Activated naive CD8-positive, alpha-beta T cell (primary cell): ENCODE measurements around the gene DTX1.
A peak's percentile ranks its signal among the peaks of the same experiment; 100 is the strongest.

Experiments used
- H3K27ac Mint-ChIP-seq: one replicate; pipeline ENCODE4 v1.8.0; 2021; ENCODE audit warnings: mixed read lengths
- H3K27me3 Mint-ChIP-seq: one replicate; pipeline ENCODE4 v1.8.0; 2021; ENCODE audit warnings: mixed read lengths
- H3K36me3 Mint-ChIP-seq: one replicate; pipeline ENCODE4 v1.8.0; 2021; ENCODE audit warnings: mixed read lengths
- H3K4me1 Mint-ChIP-seq: one replicate; pipeline ENCODE4 v1.8.0; 2021; ENCODE audit warnings: low read depth, mixed read lengths
- H3K4me3 Mint-ChIP-seq: one replicate; pipeline ENCODE4 v1.8.0; 2021; ENCODE audit warnings: mild to moderate bottlenecking, mixed read lengths
- H3K9me3 Mint-ChIP-seq: one replicate; pipeline ENCODE4 v1.8.0; 2021; ENCODE audit warnings: low read depth, mixed read lengths

DTX1 gene

GRCh38 chr12:113062502-113063395, 6.2 kb downstream of the DTX1 start:
- Mint-ChIP-seq H3K36me3 (no peaks in the 10 kb centered on the region), H3K27ac (no peak overlapping the region), H3K4me1 (peaks cover 15% of the 10 kb centered on the region), H3K9me3 (no peaks in the 10 kb centered on the region), H3K4me3 (no peak overlapping the region), H3K27me3 (no peaks in the 10 kb centered on the region)

- no peaks in the 10 kb centered on the region for H3K36me3 Mint-ChIP-seq
- no peaks in the 10 kb centered on the region for H3K9me3 Mint-ChIP-seq
- no peaks in the 10 kb centered on the region for H3K27me3 Mint-ChIP-seq
- H3K4me1 Mint-ChIP-seq = peaks cover 16% of the 10 kb centered on the region
- no peak overlapping the region for H3K4me3 Mint-ChIP-seq
- no peak overlapping the region for H3K27ac Mint-ChIP-seq
Measured at GRCh38 chr12:113063396-113064350, 7.1 kb downstream of the DTX1 start.

GRCh38 chr12:113064395-113065125, 8.0 kb downstream of the DTX1 start:
- peaks cover 19% of the 10 kb centered on the region for H3K4me1 Mint-ChIP-seq
- H3K4me3 Mint-ChIP-seq = no peak overlapping the region
- H3K27ac Mint-ChIP-seq = no peak overlapping the region
- no peaks in the 10 kb centered on the region for H3K9me3 Mint-ChIP-seq
- no peaks in the 10 kb centered on the region for H3K36me3 Mint-ChIP-seq
- H3K27me3 Mint-ChIP-seq = no peaks in the 10 kb centered on the region

GRCh38 chr12:113065126-113066007, 8.8 kb downstream of the DTX1 start:
- no peak overlapping the region for H3K4me3 Mint-ChIP-seq
- no peaks in the 10 kb centered on the region for H3K9me3 Mint-ChIP-seq
- peaks cover 26% of the 10 kb centered on the region for H3K4me1 Mint-ChIP-seq
- no peak overlapping the region for H3K27ac Mint-ChIP-seq
- no peaks in the 10 kb centered on the region for H3K27me3 Mint-ChIP-seq
- H3K36me3 Mint-ChIP-seq = no peaks in the 10 kb centered on the region

DNA sequence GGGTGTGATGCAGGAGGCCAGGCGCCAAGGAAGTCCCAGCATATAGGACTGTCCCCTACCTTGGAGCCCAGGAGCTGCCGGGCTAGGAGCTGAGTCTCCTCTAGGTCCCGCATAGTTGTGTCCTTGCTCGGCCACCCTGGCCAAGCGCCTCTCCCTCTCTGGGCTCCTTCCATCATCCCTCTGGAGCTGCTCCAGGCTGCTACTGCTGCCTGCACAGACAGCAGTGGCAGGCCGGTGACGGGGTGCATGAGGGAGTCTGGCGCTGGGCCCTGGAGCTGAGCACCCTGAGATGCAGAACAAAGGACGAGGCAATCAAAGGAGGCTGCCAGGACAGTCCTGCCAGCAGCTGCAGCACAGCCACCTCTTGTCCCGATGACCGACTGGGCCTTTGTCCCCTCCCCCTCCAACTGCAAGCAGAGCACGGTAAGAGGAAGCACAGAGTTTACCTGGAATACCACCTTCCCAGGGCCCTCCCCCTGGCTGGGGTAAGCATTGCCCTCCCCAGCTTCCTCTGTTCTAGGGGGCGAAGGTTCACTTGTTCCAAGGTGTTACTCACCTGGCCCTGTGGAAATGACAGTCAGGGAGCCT, 10.4 kb downstream of the DTX1 start:
- H3K4me1 Mint-ChIP-seq = peaks cover 30% of the 10 kb centered on the region
- H3K36me3 Mint-ChIP-seq = no peaks in the 10 kb centered on the region
- H3K9me3 Mint-ChIP-seq = no peaks in the 10 kb centered on the region
- no peak overlapping the region for H3K4me3 Mint-ChIP-seq
- no peaks in the 10 kb centered on the region for H3K27me3 Mint-ChIP-seq
- H3K27ac Mint-ChIP-seq = no peak overlapping the region

- no peaks in the 10 kb centered on the region for H3K9me3 Mint-ChIP-seq
- no peak overlapping the region for H3K27ac Mint-ChIP-seq
- H3K27me3 Mint-ChIP-seq = no peaks in the 10 kb centered on the region
- H3K4me3 Mint-ChIP-seq = no peak overlapping the region
- H3K36me3 Mint-ChIP-seq = no peaks in the 10 kb centered on the region
- peaks cover 33% of the 10 kb centered on the region for H3K4me1 Mint-ChIP-seq
Measured at GRCh38 chr12:113067987-113068935, 11.7 kb downstream of the DTX1 start.

DNA sequence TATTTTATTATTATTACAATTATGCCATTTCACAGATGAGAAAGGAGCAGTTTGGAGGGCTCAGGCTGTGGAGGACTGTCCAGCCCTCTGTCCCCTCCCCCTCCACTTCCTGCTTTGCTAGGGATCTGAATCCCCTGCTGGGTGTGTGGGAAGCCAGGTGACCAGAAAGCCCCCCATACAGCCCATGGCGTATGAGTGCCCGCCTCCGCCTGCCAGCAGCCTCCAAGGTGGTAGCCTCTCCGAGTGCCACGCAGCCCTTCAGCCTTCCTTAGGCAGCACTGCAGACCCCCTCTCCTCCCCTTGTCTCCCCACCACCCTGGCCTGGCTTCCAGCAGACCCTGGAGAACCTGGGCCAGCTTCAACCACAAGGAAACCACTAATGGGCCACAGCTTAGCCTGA, 12.6 kb downstream of the DTX1 start:
- no peaks in the 10 kb centered on the region for H3K27me3 Mint-ChIP-seq
- H3K4me3 Mint-ChIP-seq = no peak overlapping the region
- no peak overlapping the region for H3K27ac Mint-ChIP-seq
- H3K9me3 Mint-ChIP-seq = no peaks in the 10 kb centered on the region
- peaks cover 35% of the 10 kb centered on the region for H3K4me1 Mint-ChIP-seq
- no peaks in the 10 kb centered on the region for H3K36me3 Mint-ChIP-seq

- Mint-ChIP-seq H3K4me1 (peaks cover 36% of the 10 kb centered on the region), H3K27ac (no peak overlapping the region), H3K9me3 (no peaks in the 10 kb centered on the region), H3K36me3 (no peaks in the 10 kb centered on the region), H3K4me3 (no peak overlapping the region), H3K27me3 (no peaks in the 10 kb centered on the region)
Measured at GRCh38 chr12:113069751-113070116, 13.2 kb downstream of the DTX1 start.

- Mint-ChIP-seq H3K9me3 (no peaks in the 10 kb centered on the region), H3K27ac (peak overlapping the region; percentile 64), H3K36me3 (no peaks in the 10 kb centered on the region), H3K4me3 (no peak overlapping the region), H3K27me3 (no peaks in the 10 kb centered on the region), H3K4me1 (peaks cover 41% of the 10 kb centered on the region)
Measured at GRCh38 chr12:113070117-113070906, 13.8 kb downstream of the DTX1 start.

DNA sequence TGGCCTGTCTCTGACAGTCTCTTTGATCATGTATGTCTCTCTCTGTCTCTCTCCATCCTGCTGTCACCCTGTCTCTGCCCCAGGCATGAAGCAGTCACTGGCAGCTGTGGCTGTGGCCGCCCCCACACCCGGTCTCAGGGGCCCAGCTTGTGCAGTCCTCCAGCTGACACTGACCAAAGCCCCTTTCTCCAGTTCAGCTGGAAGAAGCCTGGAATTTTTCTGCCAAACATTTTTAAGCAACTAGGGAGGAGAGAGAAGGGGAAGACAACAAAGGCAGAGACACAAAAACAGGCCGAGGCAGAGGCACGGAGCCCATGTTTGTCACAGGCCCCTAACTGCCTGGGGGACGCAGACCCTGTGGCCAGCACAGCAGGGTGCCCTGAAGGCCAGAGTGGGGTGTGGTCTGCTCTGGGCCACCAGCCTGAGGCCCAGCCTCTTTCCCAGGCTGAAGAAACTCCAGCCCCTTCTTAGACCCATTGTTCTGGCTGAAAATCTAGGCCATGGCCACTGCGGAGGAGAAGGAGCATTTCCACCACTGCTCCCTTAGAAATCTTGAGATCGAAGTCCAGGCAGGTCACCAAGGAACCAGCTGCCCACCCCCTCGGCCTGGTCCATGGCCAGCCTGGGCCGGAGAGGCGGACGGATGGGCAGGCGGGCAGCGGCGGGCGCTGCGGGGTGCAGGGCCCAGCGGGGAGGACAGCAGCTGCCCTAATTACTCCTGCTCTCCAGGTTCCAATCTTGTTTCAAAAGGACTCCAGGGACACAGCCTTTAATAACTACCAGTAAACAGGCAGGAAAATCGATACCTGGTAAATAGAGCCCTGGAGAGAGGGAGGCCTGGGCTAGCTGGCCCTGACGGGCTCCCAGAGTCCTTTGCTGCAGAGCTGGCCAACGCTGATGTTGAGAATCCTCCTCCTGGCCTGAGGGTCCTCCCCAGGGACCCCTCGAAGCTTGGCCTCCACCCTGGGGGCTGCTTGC, 14.9 kb downstream of the DTX1 start:
- no peaks in the 10 kb centered on the region for H3K27me3 Mint-ChIP-seq
- H3K4me3 Mint-ChIP-seq = no peak overlapping the region
- H3K9me3 Mint-ChIP-seq = no peaks in the 10 kb centered on the region
- H3K4me1 Mint-ChIP-seq = peaks cover 46% of the 10 kb centered on the region
- no peaks in the 10 kb centered on the region for H3K36me3 Mint-ChIP-seq
- peak overlapping the region; percentile 70 for H3K27ac Mint-ChIP-seq

GRCh38 chr12:113072136-113072535, 15.6 kb downstream of the DTX1 start:
- H3K4me1 Mint-ChIP-seq = peaks cover 41% of the 10 kb centered on the region
- H3K4me3 Mint-ChIP-seq = no peak overlapping the region
- no peaks in the 10 kb centered on the region for H3K36me3 Mint-ChIP-seq
- no peaks in the 10 kb centered on the region for H3K27me3 Mint-ChIP-seq
- H3K9me3 Mint-ChIP-seq = no peaks in the 10 kb centered on the region
- peak overlapping the region; percentile 1 for H3K27ac Mint-ChIP-seq
